Testis (tissue), 3 donors: ENCODE data around the gene EIF5A2. TPM values are rescaled to one million over a fixed set of nuclear protein-coding genes. Genes with fewer than 3 reads are reported as not detected.
"Not testable (repeated sequence)": the region's sequence is repeated elsewhere in the genome, so short reads cannot be mapped to it uniquely, and the experiment has no call there.

ENCODE experiments used
- DNase-seq: peaks from one replicate; pipeline ENCODE4 v3.0.0-alpha.2; 2019
- H3K27ac ChIP-seq, 2 donors: fragments of 200-600 bp; sonication (generic); one replicate each; pipeline ENCODE4 v1.5.1; 2019
- H3K27me3 ChIP-seq: fragments of 200-600 bp; sonication (generic); one replicate; pipeline ENCODE4 v1.5.1; 2019
- H3K36me3 ChIP-seq: fragments of 200-600 bp; sonication (generic); one replicate; pipeline ENCODE4 v1.5.1; 2017; ENCODE audit warnings: low read depth; ENCODE audit errors: missing control alignments
- H3K4me1 ChIP-seq: fragments of 200-600 bp; sonication (generic); one replicate; pipeline ENCODE4 v1.5.1; 2019
- H3K4me3 ChIP-seq, 2 donors: fragments of 200-600 bp; sonication (generic); one replicate each; pipeline ENCODE4 v1.5.1; 2017 to 2019
- H3K9me3 ChIP-seq: fragments of 200-600 bp; sonication (generic); one replicate; pipeline ENCODE4 v1.5.1; 2017
- POLR2A ChIP-seq: fragments of 450-650 bp; IDR thresholded peaks from one replicate; pipeline ENCODE4 v1.6.1; 2017; ENCODE audit warnings: antibody characterized with exemption, mild to moderate bottlenecking, moderate library complexity
- WGBS, 2 donors: methylation state at CpG; one replicate each; pipeline ENCODE4 v1.1.5; 2018; 5-methylcytosine and 5-hydroxymethylcytosine counted together
- intact Hi-C: fragments of 100-400 bp; cut with DNase I; formaldehyde crosslinking; loops from one replicate; pipeline ENCODE4 v1.15.1; 2023; ENCODE audit warnings: low total_unique reads
- polyA plus RNA-seq: library from polyadenylated mRNA; stranded (reverse); fragments of 350-450 nt; fragmentation: Illumina TruSeq; extraction: RNeasy Lipid Tissue Mini Kit (QIAGEN cat#74804); gene quantifications from one replicate; pipeline ENCODE4 v1.2.3, GENCODE V29; 2014; ENCODE audit warnings: low read depth, low replicate concordance; ENCODE audit not compliant: insufficient read depth
- total RNA-seq, 2 donors: library from RNA; depleted of rRNA; stranded (reverse); fragments of >200 nt; gene quantifications; one replicate each; pipeline ENCODE4 v1.2.3, GENCODE V29; 2016
- TF ChIP-seq, protein P1 (sequence below), 3 experiments: fragments of 450-650 bp in 2 of 3; fragments of 200-600 bp in 1 of 3; sonication (generic) in 1 of 3; IDR thresholded peaks; one replicate each; pipeline ENCODE4 v1.5.1; 2016 to 2019; ENCODE audit warnings: antibody characterized with exemption in 3 of 3, mild to moderate bottlenecking in 2 of 3, moderate library complexity in 1 of 3

EIF5A2 gene
- total and polyA plus RNA-seq, 3 donors from 2014 or later: 3.6 to 60.0 (median 6.1) TPM

DNA sequence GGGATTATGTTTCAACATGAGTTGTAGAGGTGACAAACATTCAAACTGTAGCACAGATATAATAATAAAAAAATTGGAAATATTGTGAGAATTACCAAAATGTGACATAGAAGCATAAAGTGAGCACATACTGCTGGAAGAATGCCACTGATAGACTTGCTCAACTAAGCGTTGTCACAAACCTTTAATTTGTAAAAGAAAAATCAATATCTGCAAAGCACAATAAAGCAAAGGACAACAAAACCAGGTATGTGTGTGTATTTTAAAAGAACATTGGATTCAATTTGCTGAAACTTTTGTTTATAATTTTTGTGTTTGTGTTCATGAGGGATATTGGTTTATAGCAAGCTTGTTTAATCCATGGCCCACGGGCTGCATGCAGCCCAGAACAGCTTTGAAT lies 40.8 kb upstream of the EIF5A2 start:
- H3K27ac ChIP-seq: no peak overlapping the region
- H3K36me3 ChIP-seq: no peaks in the 10 kb centered on the region
- no peaks in the 10 kb centered on the region for H3K4me1 ChIP-seq
- WGBS, 2 donors: 82 to 88% methylated on average over 2 of the region's 2 CpGs
- no peaks in the 10 kb centered on the region for H3K27me3 ChIP-seq
- H3K9me3 ChIP-seq: no peaks in the 10 kb centered on the region
- intact Hi-C loops: no loop called here
- DNase-seq: no peak
- H3K4me3 ChIP-seq: no peak overlapping the region
- no peak for TF ChIP-seq POLR2A
- TF ChIP-seq, protein P1, sequence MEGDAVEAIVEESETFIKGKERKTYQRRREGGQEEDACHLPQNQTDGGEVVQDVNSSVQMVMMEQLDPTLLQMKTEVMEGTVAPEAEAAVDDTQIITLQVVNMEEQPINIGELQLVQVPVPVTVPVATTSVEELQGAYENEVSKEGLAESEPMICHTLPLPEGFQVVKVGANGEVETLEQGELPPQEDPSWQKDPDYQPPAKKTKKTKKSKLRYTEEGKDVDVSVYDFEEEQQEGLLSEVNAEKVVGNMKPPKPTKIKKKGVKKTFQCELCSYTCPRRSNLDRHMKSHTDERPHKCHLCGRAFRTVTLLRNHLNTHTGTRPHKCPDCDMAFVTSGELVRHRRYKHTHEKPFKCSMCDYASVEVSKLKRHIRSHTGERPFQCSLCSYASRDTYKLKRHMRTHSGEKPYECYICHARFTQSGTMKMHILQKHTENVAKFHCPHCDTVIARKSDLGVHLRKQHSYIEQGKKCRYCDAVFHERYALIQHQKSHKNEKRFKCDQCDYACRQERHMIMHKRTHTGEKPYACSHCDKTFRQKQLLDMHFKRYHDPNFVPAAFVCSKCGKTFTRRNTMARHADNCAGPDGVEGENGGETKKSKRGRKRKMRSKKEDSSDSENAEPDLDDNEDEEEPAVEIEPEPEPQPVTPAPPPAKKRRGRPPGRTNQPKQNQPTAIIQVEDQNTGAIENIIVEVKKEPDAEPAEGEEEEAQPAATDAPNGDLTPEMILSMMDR (IDR thresholded peaks at IDR 0.05): no peak

DNA sequence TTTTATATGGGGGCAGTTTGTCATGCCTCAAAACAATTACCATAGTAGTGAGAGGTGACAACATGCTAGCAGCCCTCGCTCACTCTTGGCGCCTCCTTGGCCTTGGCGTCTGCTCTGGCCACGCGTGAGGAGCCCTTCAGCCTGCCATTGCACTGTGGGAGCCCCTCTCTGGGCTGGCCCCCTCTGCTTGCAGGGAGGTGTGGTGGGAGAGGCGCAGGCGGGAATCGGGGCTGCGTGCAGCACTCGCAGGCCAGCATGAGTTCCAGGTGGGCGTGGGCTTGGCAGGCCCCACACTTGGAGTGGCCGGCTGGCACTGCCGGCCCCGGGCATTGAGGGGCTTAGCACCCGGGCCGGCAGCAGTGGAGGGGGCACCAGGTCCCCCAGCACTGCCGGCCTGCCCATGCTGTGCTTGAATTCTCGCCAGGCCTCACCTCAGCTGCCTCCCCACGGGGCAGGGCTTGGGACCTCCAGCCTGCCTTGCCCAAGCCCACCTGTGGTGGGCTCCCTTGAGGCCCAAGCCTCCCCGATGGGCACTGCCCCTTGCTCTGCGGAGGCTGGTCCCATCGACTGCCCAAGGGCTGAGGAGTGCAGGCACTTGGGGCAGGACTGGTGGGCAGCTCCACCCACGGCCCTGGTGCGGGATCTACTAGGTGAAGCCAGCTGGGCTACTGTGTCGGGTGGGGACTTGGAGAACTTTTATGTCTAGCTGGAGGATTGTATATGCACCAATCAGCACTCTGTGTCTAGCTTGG lies 38.8 kb upstream of the EIF5A2 start:
- no peaks in the 10 kb centered on the region for H3K27me3 ChIP-seq
- no peak overlapping the region for H3K4me3 ChIP-seq
- TF ChIP-seq, protein P1 (IDR thresholded peaks at IDR 0.05): no peak
- TF ChIP-seq POLR2A: no peak
- H3K4me1 ChIP-seq: no peaks in the 10 kb centered on the region
- WGBS, 2 donors: 92 to 93% methylated on average over 11 to 22 of the region's 25 CpGs
- no peaks in the 10 kb centered on the region for H3K36me3 ChIP-seq
- no peak for DNase-seq
- intact Hi-C loops: no loop called here
- no peak overlapping the region for H3K27ac ChIP-seq
- H3K9me3 ChIP-seq: no peaks in the 10 kb centered on the region

DNA sequence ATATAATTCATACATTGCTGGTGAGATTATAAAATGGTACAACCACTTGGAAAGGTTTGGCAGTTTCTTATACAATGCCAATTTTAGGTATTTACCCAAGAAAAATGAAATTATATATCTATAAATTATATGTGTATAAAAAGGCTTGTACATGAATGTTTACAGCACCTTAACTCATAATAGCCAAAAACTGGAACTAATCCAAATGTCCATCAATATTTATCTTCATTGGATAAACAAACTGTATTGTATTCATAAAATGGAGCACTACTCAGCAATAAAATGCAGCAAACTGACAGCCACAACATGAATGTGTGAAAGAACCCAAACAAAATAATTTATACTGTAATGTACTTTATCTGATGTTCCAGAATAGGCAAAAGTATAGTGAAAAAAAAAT lies 33.6 kb upstream of the EIF5A2 start:
- intact Hi-C loops: no loop called here
- no peaks in the 10 kb centered on the region for H3K27me3 ChIP-seq
- H3K4me1 ChIP-seq: no peaks in the 10 kb centered on the region
- no peaks in the 10 kb centered on the region for H3K36me3 ChIP-seq
- no peak for TF ChIP-seq POLR2A
- TF ChIP-seq, protein P1 (IDR thresholded peaks at IDR 0.05): no peak
- H3K4me3 ChIP-seq: no peak overlapping the region
- H3K27ac ChIP-seq: no peak overlapping the region
- no peak for DNase-seq
- H3K9me3 ChIP-seq: no peaks in the 10 kb centered on the region

DNA sequence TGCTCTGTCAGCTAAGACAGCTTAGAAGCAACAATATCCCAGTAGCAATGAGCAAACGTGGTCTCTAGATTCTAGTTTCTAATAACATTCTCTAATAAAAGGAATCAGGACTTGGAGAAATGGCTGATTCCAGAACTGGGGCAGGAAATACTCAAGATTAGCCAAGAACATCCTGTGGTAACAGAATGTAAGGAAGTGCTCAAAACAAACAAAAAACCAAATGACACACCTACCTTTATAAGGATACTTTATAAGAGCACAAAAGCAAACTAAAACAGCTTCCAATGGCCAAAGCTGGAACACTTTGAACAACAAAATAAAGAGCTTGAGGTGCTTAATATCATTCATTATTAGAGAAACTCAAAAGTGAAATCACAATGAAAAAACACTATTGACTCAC lies 33.1 kb upstream of the EIF5A2 start:
- intact Hi-C loops: no loop called here

DNA sequence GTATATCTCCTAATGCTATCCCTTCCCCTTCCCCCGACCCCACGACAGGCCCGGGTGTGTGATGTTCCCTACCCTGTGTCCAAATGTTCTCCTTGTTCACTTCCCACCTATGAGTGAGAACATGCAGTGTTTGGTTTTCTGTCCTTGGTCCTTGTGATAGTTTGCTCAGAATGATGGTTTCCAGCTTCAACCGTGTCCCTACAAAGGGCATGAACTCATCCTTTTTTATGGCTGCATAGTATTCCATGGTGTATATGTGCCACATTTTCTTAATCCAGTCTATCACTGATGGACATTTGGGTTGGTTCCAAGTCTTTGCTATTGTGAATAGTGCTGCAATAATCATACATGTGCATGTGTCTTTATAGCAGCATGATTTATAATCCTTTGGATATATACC lies 24.6 kb upstream of the EIF5A2 start:
- DNase-seq, intact Hi-C loops, H3K27me3 ChIP-seq, H3K27ac ChIP-seq, H3K4me1 ChIP-seq, H3K36me3 ChIP-seq, H3K4me3 ChIP-seq, H3K9me3 ChIP-seq: not testable (repeated sequence)
- WGBS, 2 donors: 84 to 90% methylated on average over 4 of the region's 4 CpGs

More for the DNA sequence above, 33.1 kb upstream of the EIF5A2 start:
- Histone ChIP-seq H3K27ac (no peak overlapping the region), H3K36me3 (no peaks in the 10 kb centered on the region), H3K4me1 (no peaks in the 10 kb centered on the region), H3K4me3 (no peak overlapping the region), H3K27me3 (no peaks in the 10 kb centered on the region), H3K9me3 (no peaks in the 10 kb centered on the region)
- TF ChIP-seq, protein P1 (IDR thresholded peaks at IDR 0.05): no peak
- TF ChIP-seq POLR2A: no peak
- no peak for DNase-seq
- WGBS, 2 donors: 53 to 80% methylated on average over 1 of the region's 1 CpG

DNA sequence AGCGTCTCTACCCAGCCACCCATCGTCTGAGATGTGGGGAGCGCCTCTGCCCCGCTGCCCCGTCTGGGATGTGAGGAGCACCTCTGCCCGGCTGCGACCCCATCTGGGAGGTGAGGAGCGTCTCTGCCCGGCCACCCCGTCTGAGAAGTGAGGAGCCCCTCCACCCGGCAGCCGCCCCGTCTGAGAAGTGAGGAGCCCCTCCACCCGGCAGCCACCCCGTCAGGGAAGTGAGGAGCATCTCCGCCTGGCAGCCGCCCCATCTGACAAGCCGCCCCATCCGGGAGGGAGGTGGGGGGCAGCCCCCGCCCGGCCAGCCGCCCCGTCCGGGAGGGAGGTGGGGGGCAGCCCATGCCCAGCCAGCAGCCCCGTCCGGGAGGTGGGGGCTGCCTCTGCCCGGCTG lies 15.1 kb upstream of the EIF5A2 start:
- intact Hi-C loops, DNase-seq, H3K27me3 ChIP-seq, H3K4me1 ChIP-seq, H3K27ac ChIP-seq, H3K4me3 ChIP-seq, H3K36me3 ChIP-seq, H3K9me3 ChIP-seq: not testable (repeated sequence)
- WGBS, 2 donors: 95 to 100% methylated on average over 2 to 17 of the region's 27 CpGs
